ENCODE results near the gene SPAG9. TPM values are rescaled to one million over a fixed set of nuclear protein-coding genes. Genes with fewer than 3 reads are reported as not detected.

Gene SPAG9
- total RNA-seq, 1 experiment from 2014 or later = 90.5 TPM

DNA sequence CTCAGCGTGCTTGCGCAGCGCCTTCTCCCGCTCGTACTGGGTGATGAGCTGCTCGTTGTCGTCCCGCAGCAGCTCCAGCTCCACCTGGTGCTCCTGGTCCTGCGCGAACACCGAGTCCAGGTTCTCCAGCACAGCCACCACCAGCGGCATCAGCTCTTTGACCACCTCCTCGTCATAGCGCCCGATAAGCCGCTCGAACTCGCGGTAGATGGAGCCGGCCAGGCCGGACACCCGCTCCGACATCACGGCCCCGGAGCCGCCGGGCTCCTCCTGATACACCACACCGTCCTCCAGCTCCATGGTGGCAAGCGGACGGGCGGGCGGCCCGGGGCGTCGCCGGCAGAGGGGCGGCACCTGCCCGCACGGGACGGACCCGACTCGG, 320 bp downstream of the SPAG9 start:
- peak overlapping the region; percentile 98 for H3K4me3 ChIP-seq (ENCODE audit: low read length)
- H3K4me1 ChIP-seq (ENCODE audit: insufficient read depth, low read length) = peaks cover 35% of the 10 kb centered on the region
- peaks cover 52% of the 10 kb centered on the region for H3K79me2 ChIP-seq (ENCODE audit: low read length)
- ChIA-PET POLR2A (ENCODE audit: unreplicated experiment) (interaction anchor here (0.5 to 2.0 kb wide), 11 partner anchors 15 to 641 kb away, joined by 3 to 29 read pairs (median 6); partner anchors contain the start of gene NME1), CTCF (interaction anchor here (0.6 to 2.8 kb wide), 4 partner anchors 33 to 64 kb away, joined by 4 to 29 read pairs (median 10); partner anchors contain the start of gene NME1)
- H3K9me2 ChIP-seq (replicated peaks; ENCODE audit: low read length) = no peaks in the 10 kb centered on the region
- peak overlapping the region; percentile 95 for H3K4me2 ChIP-seq (ENCODE audit: low read length)
- TF ChIP-seq, protein P1, sequence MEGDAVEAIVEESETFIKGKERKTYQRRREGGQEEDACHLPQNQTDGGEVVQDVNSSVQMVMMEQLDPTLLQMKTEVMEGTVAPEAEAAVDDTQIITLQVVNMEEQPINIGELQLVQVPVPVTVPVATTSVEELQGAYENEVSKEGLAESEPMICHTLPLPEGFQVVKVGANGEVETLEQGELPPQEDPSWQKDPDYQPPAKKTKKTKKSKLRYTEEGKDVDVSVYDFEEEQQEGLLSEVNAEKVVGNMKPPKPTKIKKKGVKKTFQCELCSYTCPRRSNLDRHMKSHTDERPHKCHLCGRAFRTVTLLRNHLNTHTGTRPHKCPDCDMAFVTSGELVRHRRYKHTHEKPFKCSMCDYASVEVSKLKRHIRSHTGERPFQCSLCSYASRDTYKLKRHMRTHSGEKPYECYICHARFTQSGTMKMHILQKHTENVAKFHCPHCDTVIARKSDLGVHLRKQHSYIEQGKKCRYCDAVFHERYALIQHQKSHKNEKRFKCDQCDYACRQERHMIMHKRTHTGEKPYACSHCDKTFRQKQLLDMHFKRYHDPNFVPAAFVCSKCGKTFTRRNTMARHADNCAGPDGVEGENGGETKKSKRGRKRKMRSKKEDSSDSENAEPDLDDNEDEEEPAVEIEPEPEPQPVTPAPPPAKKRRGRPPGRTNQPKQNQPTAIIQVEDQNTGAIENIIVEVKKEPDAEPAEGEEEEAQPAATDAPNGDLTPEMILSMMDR (conservative IDR thresholded peaks at IDR 0.05; ENCODE audit: low read depth, low read length) = no peak
- H3K9ac ChIP-seq (ENCODE audit: low read length) = peak overlapping the region; percentile 93
- H3K27ac ChIP-seq (ENCODE audit: low read length) = peak overlapping the region; percentile 65
- H3K27me3 ChIP-seq (ENCODE audit: low read length) = no peaks in the 10 kb centered on the region
- no peaks in the 10 kb centered on the region for H3K36me3 ChIP-seq (ENCODE audit: low read depth, low read length)
- intact Hi-C loops (cut with micrococcal nuclease) = loop anchor here (2.0 kb wide), 1 partner anchor 64 kb away; no protein-coding TSS in a partner anchor
- DNase-seq = no peak
- no TSS peak for BruUV-seq (replicated peaks)
- no peaks in the 10 kb centered on the region for H3K9me3 ChIP-seq (ENCODE audit: low read length)
- peaks cover 4% of the 10 kb centered on the region for H3F3A ChIP-seq (ENCODE audit: low read length, unreplicated experiment)
- H4K20me1 ChIP-seq (ENCODE audit: low read length) = peaks cover 46% of the 10 kb centered on the region
- peak overlapping the region; percentile 47; the same call in 1 of the 2 replicates for H2AFZ ChIP-seq (ENCODE audit: low read length)
- peak; percentile 3 for ATAC-seq

DNA sequence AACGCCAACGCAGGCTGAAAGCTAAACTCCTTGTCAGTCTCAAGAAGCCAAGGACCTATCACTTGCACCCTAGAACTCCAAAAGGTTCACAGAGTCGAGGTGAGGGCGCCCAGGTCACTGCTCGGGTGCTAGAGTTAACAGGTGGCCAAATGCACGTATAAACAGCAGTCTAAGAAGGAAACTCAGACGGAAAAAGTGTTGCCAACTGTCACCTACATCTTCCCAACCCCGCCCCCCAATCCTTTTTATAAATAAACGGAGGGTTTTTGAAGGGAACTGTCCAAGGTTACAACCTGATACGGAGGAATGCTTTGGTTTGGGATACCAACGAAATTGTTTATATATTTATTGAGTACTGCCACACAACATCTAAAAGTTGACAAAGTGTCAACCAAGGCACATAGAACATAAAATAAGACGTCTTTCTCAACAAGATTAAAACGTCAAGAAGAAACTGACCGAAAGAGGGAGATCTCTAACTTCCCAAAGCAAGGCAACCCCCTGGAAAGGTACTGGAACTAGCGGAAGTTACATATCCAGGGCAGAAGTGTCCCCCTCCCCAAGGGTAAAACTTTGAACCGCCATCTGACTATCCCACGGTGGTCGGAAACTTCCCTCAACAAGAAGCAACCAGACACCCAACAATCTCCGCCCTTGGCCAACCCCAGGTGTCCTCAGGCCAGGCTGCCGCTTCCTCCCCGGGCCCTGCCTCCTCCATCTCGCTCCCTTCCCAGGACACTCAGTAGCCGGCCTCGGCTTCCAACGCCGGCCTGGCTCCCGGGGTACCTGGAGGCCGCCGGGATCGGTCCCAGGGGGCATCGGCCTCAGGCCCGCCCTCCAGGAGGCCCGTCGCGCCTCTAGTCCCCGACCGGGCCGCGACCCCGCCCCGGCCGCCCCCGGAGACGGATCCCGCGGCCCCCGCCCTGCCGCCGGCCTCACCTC, 982 bp downstream of the SPAG9 start:
- TF ChIP-seq EZH2phosphoT487 (IDR thresholded peaks at IDR 0.05; ENCODE audit: borderline replicate concordance, low read length) = no peak
- TF ChIP-seq, protein P1 (conservative IDR thresholded peaks at IDR 0.05; ENCODE audit: low read depth, low read length) = peak; percentile 61; the same call in 1 of the 2 replicates
- TF ChIP-seq EZH2 (IDR thresholded peaks at IDR 0.05; ENCODE audit: low read length, unreplicated experiment) = no peak
- ChIA-PET CTCF (interaction anchor here (0.6 to 2.8 kb wide), 5 partner anchors 28 to 56 kb away, joined by 3 to 29 read pairs (median 6); partner anchors contain the start of gene NME1), POLR2A (ENCODE audit: unreplicated experiment) (interaction anchor here (0.5 to 2.0 kb wide), 7 partner anchors 15 to 641 kb away, joined by 3 to 29 read pairs (median 6); partner anchors contain the start of gene NME1)
- Histone ChIP-seq H3K9ac (ENCODE audit: low read length) (peak overlapping the region; percentile 93), H3K4me3 (ENCODE audit: low read length) (peak overlapping the region; percentile 98), H3K9me3 (ENCODE audit: low read length) (no peaks in the 10 kb centered on the region), H3K9me2 (replicated peaks; ENCODE audit: low read length) (no peaks in the 10 kb centered on the region), H3K36me3 (ENCODE audit: low read depth, low read length) (no peaks in the 10 kb centered on the region), H3K27ac (ENCODE audit: low read length) (peak overlapping the region; percentile 65), H3F3A (ENCODE audit: low read length, unreplicated experiment) (peaks cover 4% of the 10 kb centered on the region), H3K27me3 (ENCODE audit: low read length) (no peaks in the 10 kb centered on the region), H4K20me1 (ENCODE audit: low read length) (peaks cover 53% of the 10 kb centered on the region), H3K4me2 (ENCODE audit: low read length) (peak overlapping the region; percentile 95), H3K4me1 (ENCODE audit: insufficient read depth, low read length) (peaks cover 35% of the 10 kb centered on the region), H2AFZ (ENCODE audit: low read length) (peak overlapping the region; percentile 47; the same call in 1 of the 2 replicates), H3K79me2 (ENCODE audit: low read length) (peaks cover 59% of the 10 kb centered on the region)
- ATAC-seq = no peak
- DNase-seq = peak; percentile 58
- BruUV-seq (replicated peaks) = TSS peak; percentile 38
- intact Hi-C loops (cut with micrococcal nuclease) = loop anchor here (1.0 to 2.0 kb wide), 2 partner anchors 63 to 118 kb away; no protein-coding TSS in a partner anchor
